HG02623 (cell line): ENCODE measurements around the gene SEPTIN5.
"Not testable (repeated sequence)": the region's sequence is repeated elsewhere in the genome, so short reads cannot be mapped to it uniquely, and the experiment has no call there.

Experiments used
- ATAC-seq: cut with Tn5 transposase; IDR thresholded peaks from one replicate; pipeline ENCODE4 v1.9.1; 2021; ENCODE audit warnings: moderate library complexity; ENCODE audit not compliant: unreplicated experiment

SEPTIN5 gene

DNA sequence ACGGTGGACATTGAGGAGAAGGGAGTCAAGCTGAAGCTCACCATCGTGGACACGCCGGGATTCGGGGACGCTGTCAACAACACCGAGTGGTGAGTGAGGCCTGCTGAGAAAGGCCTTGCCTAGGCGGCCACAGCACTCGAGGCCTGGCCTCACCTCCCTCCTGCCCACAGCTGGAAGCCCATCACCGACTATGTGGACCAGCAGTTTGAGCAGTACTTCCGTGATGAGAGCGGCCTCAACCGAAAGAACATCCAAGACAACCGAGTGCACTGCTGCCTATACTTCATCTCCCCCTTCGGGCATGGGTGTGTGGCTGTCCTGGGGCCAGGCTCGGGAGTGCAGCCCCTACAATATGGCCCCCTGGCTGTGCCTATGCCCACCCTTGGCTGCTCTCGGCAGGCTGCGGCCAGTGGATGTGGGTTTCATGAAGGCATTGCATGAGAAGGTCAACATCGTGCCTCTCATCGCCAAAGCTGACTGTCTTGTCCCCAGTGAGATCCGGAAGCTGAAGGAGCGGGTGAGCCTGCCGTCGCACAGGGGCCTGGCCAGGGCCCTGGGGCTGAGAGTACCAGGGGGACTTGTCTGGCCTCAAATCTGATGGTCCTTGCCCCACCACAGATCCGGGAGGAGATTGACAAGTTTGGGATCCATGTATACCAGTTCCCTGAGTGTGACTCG is 6.0 kb downstream of the SEPTIN5 start:
- no peak for ATAC-seq

DNA sequence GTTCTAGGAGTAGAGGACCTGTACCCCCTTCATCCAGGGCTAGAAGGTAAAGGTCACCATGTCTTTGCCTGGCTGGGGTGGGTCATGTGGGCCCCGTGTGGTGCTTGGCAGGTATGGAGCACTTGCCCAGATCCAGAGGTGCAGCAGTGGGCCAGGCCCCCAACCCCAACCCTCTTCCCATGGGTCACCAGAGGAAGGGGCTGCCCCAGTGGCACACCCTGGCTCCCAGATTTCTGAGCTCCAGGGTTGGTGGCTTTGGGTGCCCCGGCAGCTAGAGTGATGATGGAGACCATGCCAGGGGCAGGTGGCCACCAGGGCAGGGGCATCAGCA is 6.7 kb downstream of the SEPTIN5 start:
- no peak for ATAC-seq

GRCh38 chr22:19721330-19722177 is 7.3 kb downstream of the SEPTIN5 start:
- ATAC-seq = no peak

- ATAC-seq = no peak
Observed at GRCh38 chr22:19722178-19722981, 8.1 kb downstream of the SEPTIN5 start.

- ATAC-seq = no peak
Observed at GRCh38 chr22:19722982-19723231, 8.6 kb downstream of the SEPTIN5 start.

- ATAC-seq = no peak
Observed at GRCh38 chr22:19723232-19723982, 9.1 kb downstream of the SEPTIN5 start, which contains the start of gene GP1BB. Gene GP1BB, plus strand, starts transcription at chr22:19723539. Its CDS starts 31 bp downstream, at chr22:19723570.

- no peak for ATAC-seq
Observed at GRCh38 chr22:19723983-19724827, 9.9 kb downstream of the SEPTIN5 start.

DNA sequence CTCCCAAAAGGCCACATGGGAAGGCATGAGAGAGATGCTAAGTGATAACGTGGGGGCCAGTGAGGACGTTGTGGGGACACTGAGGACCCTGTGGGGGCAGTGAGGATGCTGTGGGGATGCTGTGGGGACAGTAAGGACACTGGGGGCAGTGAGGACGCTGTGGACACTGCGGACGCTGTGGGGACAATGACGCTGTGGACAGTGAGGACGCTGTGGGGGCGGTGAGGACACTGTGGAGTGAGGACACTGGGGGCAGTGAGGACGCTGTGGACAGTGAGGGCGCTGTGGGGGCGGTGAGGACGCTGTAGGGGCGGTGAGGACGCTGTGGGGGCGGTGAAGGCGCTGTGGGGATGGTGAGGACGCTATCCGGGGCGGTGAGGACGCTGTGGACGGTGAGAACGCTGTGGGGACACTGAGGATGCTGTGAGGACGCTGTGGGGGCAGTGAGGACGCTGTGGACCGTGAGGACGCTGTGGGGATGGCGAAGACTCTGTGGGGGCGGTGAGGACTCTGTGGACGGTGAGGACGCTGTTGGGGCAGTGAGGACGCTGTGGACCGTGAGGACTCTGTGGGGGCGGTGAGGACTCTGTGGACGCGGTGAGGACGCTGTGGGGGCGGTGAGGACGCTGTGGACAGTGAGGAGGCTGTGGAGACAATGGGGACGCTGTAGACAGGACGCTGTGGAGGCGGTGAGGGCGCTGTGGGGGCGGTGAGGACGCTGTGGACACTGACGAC is 10.8 kb downstream of the SEPTIN5 start:
- ATAC-seq = no peak

- not testable (repeated sequence) for ATAC-seq
Observed at GRCh38 chr22:19726064-19726788, 11.9 kb downstream of the SEPTIN5 start.

- ATAC-seq = no peak
Observed at GRCh38 chr22:19727310-19728150, 13.2 kb downstream of the SEPTIN5 start.

DNA sequence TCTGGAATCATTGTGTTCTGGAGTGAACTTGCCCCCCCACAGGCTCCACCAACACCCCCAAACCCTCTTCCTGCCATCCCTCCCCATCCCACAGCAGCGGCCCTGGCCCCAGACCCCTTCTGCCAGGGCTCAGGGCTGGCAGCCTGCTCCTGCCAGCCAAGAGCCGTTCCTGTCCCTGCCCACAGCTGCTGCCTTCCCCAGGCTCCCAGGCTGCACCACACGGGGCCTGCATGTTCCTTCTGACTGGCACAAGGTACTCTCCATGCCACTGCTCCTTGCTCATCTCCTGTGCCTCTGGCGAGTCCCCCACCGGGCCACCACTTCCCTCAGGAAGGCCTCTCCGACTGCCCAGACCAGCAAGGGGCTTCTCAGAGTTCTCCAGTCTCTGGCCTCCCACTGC is 14.0 kb downstream of the SEPTIN5 start:
- ATAC-seq = no peak

GRCh38 chr22:19728836-19729235 is 14.5 kb downstream of the SEPTIN5 start:
- ATAC-seq = no peak

DNA sequence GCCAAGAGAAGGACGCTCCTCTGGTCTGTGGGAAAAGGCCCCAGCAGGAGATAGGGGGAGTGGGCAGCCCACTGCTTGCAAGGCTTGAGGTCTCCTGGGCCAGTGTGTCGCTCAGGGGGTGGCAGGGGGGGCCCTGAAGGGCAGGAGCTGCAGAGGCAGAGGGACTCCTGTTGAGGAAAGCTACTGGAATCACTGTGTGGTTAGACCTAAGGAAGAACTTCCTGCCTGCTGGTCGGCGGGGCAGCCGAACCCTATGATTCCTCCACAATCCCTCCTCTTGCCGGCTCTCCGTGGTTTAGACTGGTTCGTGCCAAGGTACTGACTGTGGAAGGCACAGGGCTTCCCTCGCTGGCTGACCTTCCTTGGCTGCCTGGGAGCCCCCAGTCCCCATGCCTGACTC is 15.2 kb downstream of the SEPTIN5 start:
- no peak for ATAC-seq

DNA sequence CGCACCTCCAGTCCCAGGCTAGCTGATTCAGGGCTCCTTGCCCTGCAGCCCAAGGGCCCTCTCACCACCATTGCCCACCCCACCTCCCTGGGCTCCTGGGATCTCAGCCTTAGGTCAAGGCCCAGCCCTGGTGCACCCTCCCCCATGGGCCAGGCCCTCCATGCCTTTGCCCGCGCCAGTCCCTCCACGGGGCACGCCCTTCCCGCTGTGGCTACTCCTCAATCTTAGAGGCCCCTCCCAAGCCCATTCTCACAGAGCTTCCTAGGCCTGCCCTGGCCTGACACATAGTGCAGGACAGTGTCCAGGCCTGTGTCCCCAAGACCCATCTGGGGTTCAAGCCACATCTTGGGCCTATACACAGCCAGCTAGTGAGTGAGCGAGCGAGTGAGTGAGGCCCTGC is 15.9 kb downstream of the SEPTIN5 start:
- no peak for ATAC-seq

DNA sequence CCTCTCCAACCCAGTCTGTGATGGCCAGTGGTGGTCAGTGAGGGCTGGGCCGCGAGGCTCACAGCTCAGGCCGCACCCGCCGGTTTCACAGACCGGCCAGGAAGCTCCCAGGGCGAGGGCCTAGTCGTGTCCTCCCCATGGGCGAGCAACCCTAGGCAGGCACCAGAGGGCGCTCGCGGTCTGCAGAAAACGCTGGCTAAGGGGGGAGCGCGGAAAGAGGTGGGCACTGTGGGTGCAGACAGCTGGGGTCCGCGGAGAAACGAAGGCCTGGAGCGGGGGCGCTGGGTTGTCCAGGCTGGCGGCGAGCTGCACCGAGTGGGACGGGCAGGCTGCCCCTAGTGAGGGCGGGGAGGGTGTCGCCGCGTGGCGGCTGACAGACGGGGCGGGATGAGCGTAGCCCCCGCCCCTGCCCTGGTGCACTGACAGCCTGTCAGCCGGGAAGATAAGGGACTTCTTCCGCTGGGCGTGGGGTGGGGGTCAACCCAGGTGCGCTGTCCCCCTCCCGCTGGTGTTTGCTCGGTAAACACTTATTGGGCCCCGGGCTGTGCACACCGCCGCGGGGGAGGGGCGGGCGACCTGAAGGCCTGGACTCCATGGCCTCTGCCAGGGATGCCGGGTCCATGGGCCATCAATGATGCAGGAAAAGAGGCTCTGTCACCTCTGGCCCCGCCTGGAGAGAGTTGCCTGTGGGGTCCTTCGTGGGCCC is 16.5 kb downstream of the SEPTIN5 start:
- ATAC-seq = no peak

DNA sequence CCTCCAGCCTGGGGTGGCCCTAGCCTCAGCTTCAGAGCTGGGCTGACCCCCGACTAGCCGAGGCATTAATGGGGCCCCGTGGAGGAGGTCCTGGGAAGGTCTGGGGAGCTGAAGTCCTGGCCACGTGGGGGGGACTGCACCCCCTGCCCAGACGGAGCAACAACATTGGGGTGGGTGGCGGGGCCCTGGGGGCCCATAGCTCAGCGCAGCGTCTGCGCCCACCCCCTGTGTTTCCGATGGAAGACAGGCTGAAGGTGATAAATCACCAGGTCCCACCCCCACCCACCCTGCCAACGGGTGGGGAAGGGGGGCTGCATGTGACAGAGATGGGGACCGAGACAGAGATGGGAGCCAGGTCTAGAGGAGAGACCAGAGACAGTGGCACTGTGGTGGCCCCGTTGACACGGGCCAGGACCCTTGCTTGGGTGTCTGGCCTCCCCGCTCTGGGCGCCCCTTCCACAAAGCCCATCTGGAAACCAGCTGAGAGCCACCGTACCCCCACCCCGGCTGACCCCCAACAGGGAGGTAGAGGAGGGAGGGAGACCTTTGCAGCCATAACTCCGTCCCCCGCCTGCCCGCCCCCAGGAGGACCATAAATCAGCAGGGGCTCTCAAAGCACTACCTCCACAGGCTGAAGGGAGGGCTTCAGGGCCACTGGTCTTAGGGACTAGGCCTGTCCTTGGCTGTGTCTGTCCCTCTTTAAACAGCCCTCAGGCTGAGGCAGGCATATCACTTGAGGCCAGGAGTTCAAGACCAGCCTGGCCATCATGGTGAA is 17.2 kb downstream of the SEPTIN5 start:
- no peak for ATAC-seq
